K562 (cell line): ENCODE data around the gene DISC1. TPM values are rescaled to one million over a fixed set of nuclear protein-coding genes. Genes with fewer than 3 reads are reported as not detected.
"Not testable (repeated sequence)": the region's sequence is repeated elsewhere in the genome, so short reads cannot be mapped to it uniquely, and the experiment has no call there.

ENCODE experiments used
- ATAC-seq: fragments of 200-7000 bp; cut with Tn5 transposase; 3 replicates; pipeline ENCODE4 v1.9.1; 2020; ENCODE audit warnings: moderate library complexity
- BruUV-seq: library from RNA; stranded (reverse); fragments of 400-500 nt; replicated peaks from 2 replicates; lab custom pipeline; 2021; lab: Mats Ljungman, UMichigan
- CTCF ChIA-PET: fragments of 300-600 bp; formaldehyde crosslinking; extraction: SDS; loops from one replicate; lab custom pipeline; 2021; ENCODE audit warnings: low intra/inter-chr PET ratio; lab: Yijun Ruan, JAX
- POLR2A ChIA-PET: fragments of 300-600, 350-650 bp; sonication (Branson Sonifier 250); formaldehyde crosslinking; extraction: SDS; loops from one replicate; lab custom pipeline; 2021; ENCODE audit warnings: antibody characterized with exemption, inconsistent platforms; lab: Yijun Ruan, JAX
- DNase-seq, 4 experiments: peaks; one replicate each; pipeline versions ENCODE4 v3.0.0 to v3.0.0-alpha.2; 2011 to 2018; ENCODE audit warnings: low spot score in 3 of 4, mixed read lengths in 3 of 4; ENCODE audit errors: extremely low read depth in 1 of 4
- FAIRE-seq: peaks from 2 replicates; lab custom pipeline; 2011; peaks lifted over from hg19 to GRCh38; lab: Jason Lieb, UNC
- H2AFZ ChIP-seq: 2 replicates; pipeline ENCODE4 v1.6.0; 2011; ENCODE audit warnings: low read depth, low read length, control low read depth, inconsistent platforms
- H3K27ac ChIP-seq: fragments of 200-600 bp; 3 replicates; pipeline ENCODE4 v1.8.0; 2011; ENCODE audit warnings: low read depth, mild to moderate bottlenecking, control low read depth, inconsistent platforms, low read length, moderate library complexity, mixed read lengths; ENCODE audit errors: extremely low read depth
- H3K27me3 ChIP-seq, 2 experiments: fragments of 300-600 bp in 1 of 2; 2 replicates in 1 of 2; 3 replicates in 1 of 2; pipeline versions ENCODE4 v1.6.0 to v1.8.0; 2011; ENCODE audit warnings: inconsistent platforms in 2 of 2, low read length in 2 of 2, mild to moderate bottlenecking in 1 of 2, mixed read lengths in 1 of 2, moderate library complexity in 1 of 2; ENCODE audit not compliant: control insufficient read depth in 2 of 2, insufficient read depth in 2 of 2
- H3K36me3 ChIP-seq: fragments of 300-600 bp; 3 replicates; pipeline ENCODE4 v1.8.0; 2011; ENCODE audit warnings: mild to moderate bottlenecking, low read length, inconsistent platforms; ENCODE audit not compliant: control insufficient read depth, insufficient read depth
- H3K4me1 ChIP-seq, 2 experiments: fragments of 200-600 bp in 1 of 2; replicated peaks in 1 of 2; 2 replicates in 1 of 2; 3 replicates in 1 of 2; pipeline versions ENCODE4 v1.5.1 to v1.8.0; 2011; ENCODE audit warnings: inconsistent platforms in 2 of 2, low read length in 2 of 2, mild to moderate bottlenecking in 1 of 2, mixed read lengths in 1 of 2, moderate library complexity in 1 of 2; ENCODE audit not compliant: control insufficient read depth in 2 of 2, insufficient read depth in 2 of 2
- H3K4me2 ChIP-seq: 2 replicates; pipeline ENCODE4 v1.6.1; 2011; ENCODE audit warnings: low read length, control low read depth, inconsistent platforms, mixed read lengths; ENCODE audit not compliant: insufficient read depth
- H3K4me3 ChIP-seq: fragments of 200-600 bp; sonication (generic), shearing (Covaris generic); 2 replicates; pipeline ENCODE4 v1.5.1; 2016; ENCODE audit warnings: control low read depth, inconsistent platforms
- H3K79me2 ChIP-seq: fragments of 200-600 bp; 3 replicates; pipeline ENCODE4 v1.8.0; 2011; ENCODE audit warnings: low read length, inconsistent platforms; ENCODE audit not compliant: control insufficient read depth, insufficient read depth
- H3K9ac ChIP-seq, 2 experiments: 2 replicates each; pipeline versions ENCODE4 v1.6.0 to v1.6.1; 2011; ENCODE audit warnings: low read depth in 2 of 2, low read length in 2 of 2, control low read depth in 1 of 2, inconsistent platforms in 1 of 2, mild to moderate bottlenecking in 1 of 2, mixed read lengths in 1 of 2; ENCODE audit not compliant: insufficient read depth in 1 of 2
- H3K9me1 ChIP-seq: one replicate; pipeline ENCODE4 v1.6.0; 2011; ENCODE audit warnings: inconsistent platforms, mild to moderate bottlenecking, low read length, moderate library complexity; ENCODE audit not compliant: control insufficient read depth, insufficient read depth
- H3K9me3 ChIP-seq: replicated peaks from 2 replicates; pipeline ENCODE4 v1.5.1; 2011; ENCODE audit warnings: low read depth, low read length, inconsistent platforms; ENCODE audit not compliant: control insufficient read depth, insufficient read depth
- H4K20me1 ChIP-seq: replicated peaks from 2 replicates; pipeline ENCODE4 v1.6.1; 2011; ENCODE audit warnings: low read length, inconsistent platforms, mixed read lengths; ENCODE audit not compliant: control insufficient read depth, insufficient read depth
- ARID1B ChIP-seq: fragments of 450-650 bp; IDR thresholded peaks from 2 replicates; pipeline ENCODE4 v1.6.1; 2016; ENCODE audit warnings: antibody characterized with exemption, mild to moderate bottlenecking, inconsistent platforms
- CBFA2T2 ChIP-seq: fragments of 450-650 bp; conservative IDR thresholded peaks from 2 replicates; pipeline ENCODE4 v1.6.1; 2017; ENCODE audit warnings: mild to moderate bottlenecking
- CBFA2T3 ChIP-seq: fragments of 450-650 bp; IDR thresholded peaks from 2 replicates; pipeline ENCODE4 v1.6.1; 2017
- FOSL1 ChIP-seq: fragments of 200-800 bp; sonication (Bioruptor generic); conservative IDR thresholded peaks from 2 replicates; pipeline ENCODE4 v1.6.1; 2016; ENCODE audit warnings: missing genetic modification characterization, missing compliant biosample characterization
- FOXA3 ChIP-seq, 2 experiments: fragments of 450-650 bp in 1 of 2; sonication (generic) in 1 of 2; formaldehyde crosslinking; IDR thresholded peaks in 1 of 2; conservative IDR thresholded peaks in 1 of 2; 2 replicates each; pipeline versions ENCODE4 v1.4.0 to v1.8.0; 2020 to 2022; ENCODE audit warnings: mild to moderate bottlenecking in 2 of 2, missing genetic modification reagents in 1 of 2
- FOXM1 ChIP-seq, 2 experiments: fragments of 450-650 bp in 1 of 2; sonication (generic) in 1 of 2; formaldehyde crosslinking in 1 of 2; IDR thresholded peaks; 2 replicates each; pipeline versions ENCODE4 v1.6.1 to v1.9.0; 2017 to 2022; ENCODE audit warnings: low read depth in 2 of 2, mild to moderate bottlenecking in 2 of 2, missing genetic modification reagents in 1 of 2, moderate library complexity in 1 of 2
- KLF16 ChIP-seq: IDR thresholded peaks from 2 replicates; pipeline ENCODE4 v1.6.1; 2016; ENCODE audit warnings: antibody characterized with exemption
- MTA2 ChIP-seq: fragments of 450-650 bp; IDR thresholded peaks from 2 replicates; pipeline ENCODE4 v1.6.1; 2016; ENCODE audit warnings: low read depth
- SMARCE1 ChIP-seq: fragments of 450-650 bp; IDR thresholded peaks from 2 replicates; pipeline ENCODE4 v1.7.1; 2016; ENCODE audit warnings: mild to moderate bottlenecking
- SOX6 ChIP-seq: fragments of 450-650 bp; IDR thresholded peaks from 2 replicates; pipeline ENCODE4 v1.6.1; 2014; ENCODE audit warnings: mild to moderate bottlenecking
- TAL1 ChIP-seq: fragments of 450-650 bp; IDR thresholded peaks from 2 replicates; pipeline ENCODE4 v1.6.1; 2016; ENCODE audit warnings: mild to moderate bottlenecking
- TEAD1 ChIP-seq, 2 experiments: fragments of 450-650 bp in 1 of 2; sonication (generic) in 1 of 2; formaldehyde crosslinking; IDR thresholded peaks; 2 replicates each; pipeline versions ENCODE4 v1.4.0 to v1.8.0; 2020 to 2022; ENCODE audit warnings: mild to moderate bottlenecking in 2 of 2, missing genetic modification reagents in 1 of 2
- TEAD4 ChIP-seq, 2 experiments: sonication (generic) in 1 of 2; formaldehyde crosslinking in 1 of 2; IDR thresholded peaks; 2 replicates each; pipeline versions ENCODE4 v1.6.1 to v1.8.0; 2012 to 2022; ENCODE audit warnings: borderline replicate concordance in 1 of 2, inconsistent platforms in 1 of 2, low read length in 1 of 2, mild to moderate bottlenecking in 1 of 2, missing genetic modification reagents in 1 of 2
- WGBS: fragments of 100-300 bp; shearing (Covaris generic); methylation state at CpG from one replicate; pipeline ENCODE4 v1.1.6; 2016; ENCODE audit warnings: low coverage, mixed read lengths; ENCODE audit not compliant: insufficient coverage; ENCODE audit errors: missing lambda C conversion rate; 5-methylcytosine and 5-hydroxymethylcytosine counted together
- in situ Hi-C: fragments of 300-500 bp; cut with MboI; formaldehyde crosslinking; loops from 4 replicates; pipeline ENCODE4 v1.15.0; 2018; ENCODE audit warnings: inconsistent platforms, mixed read lengths
- intact Hi-C: fragments of 100-400 bp; cut with micrococcal nuclease; formaldehyde crosslinking; loops from 2 replicates; pipeline ENCODE4 v1.14.2; 2022
- polyA plus RNA-seq, 8 experiments: library from polyadenylated mRNA; depleted of rRNA in 4 of 8; stranded (reverse) in 5 of 8; unstranded in 3 of 8; fragments of >200 nt; fragmentation: Nextera tagmentation in 2 of 8; fragmentation: Illumina TruSeq in 1 of 8; extraction: Ambion mirVana in 2 of 8; extraction: Trizol in 1 of 8; gene quantifications; 2 replicates each; pipeline versions ENCODE4 v1.2.1 to v1.2.3, GENCODE V29; 2011 to 2014; ENCODE audit warnings: inconsistent platforms in 1 of 8, missing spikeins in 1 of 8
- total RNA-seq, 7 experiments: library from RNA; depleted of rRNA in 6 of 7; stranded (reverse); fragments of >200 nt in 6 of 7; fragmentation: Illumina TruSeq in 2 of 7; extraction: Trizol in 2 of 7; gene quantifications; 2 replicates each; pipeline versions ENCODE4 v1.2.1 to v1.2.3, GENCODE V29; 2011 to 2021; ENCODE audit warnings: low replicate concordance in 1 of 7

DISC1 gene
- total and polyA plus RNA-seq, 9 of the 15 experiments (the other 6 are each of a cell fraction or from before 2014, with no cell fraction given) = 0.01 to 0.11 (median 0.08) TPM; not detected in 1

GRCh38 chr1:231658223-231658622, 31.6 kb downstream of the DISC1 start:
- ATAC-seq; POLR2A ChIA-PET; H3K79me2 ChIP-seq; intact Hi-C loops; H3K27ac ChIP-seq; H3K36me3 ChIP-seq; H3K4me2 ChIP-seq; DNase-seq; H3K9me1 ChIP-seq; H3K9me3 ChIP-seq; FAIRE-seq; CTCF ChIA-PET; H4K20me1 ChIP-seq; H3K4me3 ChIP-seq; H3K27me3 ChIP-seq; BruUV-seq; H3K9ac ChIP-seq; H2AFZ ChIP-seq; H3K4me1 ChIP-seq; in situ Hi-C loops; TF ChIP-seq TEAD4 (CRISPR knock-in tag; IDR thresholded peaks at IDR 0.05; ENCODE audit: borderline replicate concordance); FOXM1 (CRISPR knock-in tag; IDR thresholded peaks at IDR 0.05; ENCODE audit: low read depth): not testable (repeated sequence)
- 0% methylated on average over 1 of the region's 1 CpG for WGBS
- TF ChIP-seq TEAD4 (IDR thresholded peaks at IDR 0.05; ENCODE audit: low read length) (peak; percentile 60; the same call in 1 of the 2 replicates), FOSL1 (tag) (peak; percentile 42), SOX6 (peak; percentile 43; the same call in 1 of the 2 replicates), TEAD1 (CRISPR knock-in tag; IDR thresholded peaks at IDR 0.05) (0 out of 4 replicates have a peak, but pooled peaks of 1 of the 2 experiments have one; percentile 10), TAL1 (peak; percentile 68; the same call in 1 of the 2 replicates), ARID1B (peak; percentile 68), SMARCE1 (peak; percentile 43; the same call in 1 of the 2 replicates), FOXA3 (CRISPR knock-in tag; conservative IDR thresholded peaks at IDR 0.05 in 1 of 2, IDR thresholded peaks at IDR 0.05 in 1 of 2) (peak in 1 of 2 experiments; percentile 77; a peak in 2 of 4 replicates), CBFA2T2 (peak; percentile 45), KLF16 (peak; percentile 54; the same call in 1 of the 2 replicates), FOXM1 (IDR thresholded peaks at IDR 0.05; ENCODE audit: low read depth) (peak; percentile 40; the same call in 1 of the 2 replicates), MTA2 (0 out of 2 replicates have a peak, but pooled peaks have one; percentile 19), CBFA2T3 (peak; percentile 47)
